MM.1S (cell line): ENCODE results near the gene AGER.

ENCODE experiments used
- DNase-seq: peaks from one replicate; pipeline ENCODE4 v3.0.0-alpha.2; 2015
- H2AFZ ChIP-seq: fragments of 300-600 bp; sonication (generic); 2 replicates; pipeline ENCODE4 v1.6.0; 2016; ENCODE audit warnings: antibody characterized with exemption, low read length
- H3F3A ChIP-seq: fragments of 300-600 bp; sonication (generic); 2 replicates; pipeline ENCODE4 v1.6.1; 2016; ENCODE audit warnings: mild to moderate bottlenecking, antibody characterized with exemption, low read length, moderate library complexity, mixed read lengths; ENCODE audit not compliant: insufficient read depth
- H3K27ac ChIP-seq: fragments of 300-600 bp; sonication (generic); 2 replicates; pipeline ENCODE4 v1.5.1; 2016; ENCODE audit warnings: mild to moderate bottlenecking, low read length
- H3K27me3 ChIP-seq: fragments of 300-600 bp; sonication (generic); replicated peaks from 2 replicates; pipeline ENCODE4 v1.6.0; 2016; ENCODE audit warnings: low read length; ENCODE audit not compliant: insufficient read depth
- H3K36me3 ChIP-seq: fragments of 300-600 bp; sonication (generic); replicated peaks from 2 replicates; pipeline ENCODE4 v1.6.1; 2016; ENCODE audit warnings: mild to moderate bottlenecking, low read length, mixed read lengths; ENCODE audit not compliant: insufficient read depth
- H3K4me1 ChIP-seq: fragments of 300-600 bp; sonication (generic); 2 replicates; pipeline ENCODE4 v1.6.1; 2016; ENCODE audit warnings: low read length, mixed read lengths
- H3K4me2 ChIP-seq: fragments of 300-600 bp; sonication (generic); 2 replicates; pipeline ENCODE4 v1.6.0; 2016; ENCODE audit warnings: low read depth, low read length
- H3K4me3 ChIP-seq: fragments of 300-600 bp; sonication (generic); 2 replicates; pipeline ENCODE4 v1.5.1; 2016; ENCODE audit warnings: low read length, mixed read lengths
- H3K79me2 ChIP-seq: fragments of 300-600 bp; sonication (generic); 2 replicates; pipeline ENCODE4 v1.6.1; 2016; ENCODE audit warnings: mixed run types, low read length, mixed read lengths
- H3K9ac ChIP-seq: fragments of 300-600 bp; sonication (generic); 2 replicates; pipeline ENCODE4 v1.6.1; 2016; ENCODE audit warnings: low read length, mixed read lengths
- H3K9me2 ChIP-seq: fragments of 300-600 bp; sonication (generic); replicated peaks from 2 replicates; pipeline ENCODE4 v1.6.1; 2016; ENCODE audit warnings: mild to moderate bottlenecking, low read length, mixed read lengths; ENCODE audit not compliant: insufficient read depth
- H3K9me3 ChIP-seq: fragments of 300-600 bp; sonication (generic); replicated peaks from 2 replicates; pipeline ENCODE4 v1.6.1; 2016; ENCODE audit warnings: mild to moderate bottlenecking, low read length, mixed read lengths; ENCODE audit not compliant: insufficient read depth
- H4K20me1 ChIP-seq: fragments of 300-600 bp; sonication (generic); 2 replicates; pipeline ENCODE4 v1.6.1; 2016; ENCODE audit warnings: mild to moderate bottlenecking, low read length, moderate library complexity, mixed read lengths; ENCODE audit not compliant: insufficient read depth
- EZH2 ChIP-seq: fragments of 300-600 bp; sonication (generic); optimal IDR thresholded peaks from 2 replicates; pipeline ENCODE3; 2017; ENCODE audit warnings: low read depth, mild to moderate bottlenecking, antibody characterized with exemption, low read length, mixed read lengths
- EZH2phosphoT487 ChIP-seq: fragments of 300-600 bp; sonication (generic); IDR thresholded peaks from 2 replicates; pipeline ENCODE4 v1.6.1; 2018; ENCODE audit warnings: antibody characterized with exemption, low read length
- TF ChIP-seq, protein P1 (sequence below): fragments of 300-600 bp; sonication (generic); IDR thresholded peaks from 2 replicates; pipeline ENCODE4 v1.5.1; 2016; ENCODE audit warnings: antibody characterized with exemption, low read length, mixed read lengths

AGER gene

GRCh38 chr6:32167154-32167760 lies 16.8 kb downstream of the AGER start:
- H3K9me2 ChIP-seq, result no peaks in the 10 kb centered on the region
- no peak overlapping the region for H2AFZ ChIP-seq
- no peaks in the 10 kb centered on the region for H3K4me1 ChIP-seq
- DNase-seq, result no peak
- no peak overlapping the region for H3K4me3 ChIP-seq
- no peaks in the 10 kb centered on the region for H3F3A ChIP-seq
- no peaks in the 10 kb centered on the region for H3K27me3 ChIP-seq
- H3K27ac ChIP-seq, result no peak overlapping the region
- no peaks in the 10 kb centered on the region for H3K9me3 ChIP-seq
- no peaks in the 10 kb centered on the region for H3K79me2 ChIP-seq
- no peaks in the 10 kb centered on the region for H4K20me1 ChIP-seq
- no peaks in the 10 kb centered on the region for H3K36me3 ChIP-seq
- no peak overlapping the region for H3K4me2 ChIP-seq
- H3K9ac ChIP-seq, result no peak overlapping the region
- no peak for TF ChIP-seq EZH2
- no peak for TF ChIP-seq EZH2phosphoT487
- TF ChIP-seq, protein P1, sequence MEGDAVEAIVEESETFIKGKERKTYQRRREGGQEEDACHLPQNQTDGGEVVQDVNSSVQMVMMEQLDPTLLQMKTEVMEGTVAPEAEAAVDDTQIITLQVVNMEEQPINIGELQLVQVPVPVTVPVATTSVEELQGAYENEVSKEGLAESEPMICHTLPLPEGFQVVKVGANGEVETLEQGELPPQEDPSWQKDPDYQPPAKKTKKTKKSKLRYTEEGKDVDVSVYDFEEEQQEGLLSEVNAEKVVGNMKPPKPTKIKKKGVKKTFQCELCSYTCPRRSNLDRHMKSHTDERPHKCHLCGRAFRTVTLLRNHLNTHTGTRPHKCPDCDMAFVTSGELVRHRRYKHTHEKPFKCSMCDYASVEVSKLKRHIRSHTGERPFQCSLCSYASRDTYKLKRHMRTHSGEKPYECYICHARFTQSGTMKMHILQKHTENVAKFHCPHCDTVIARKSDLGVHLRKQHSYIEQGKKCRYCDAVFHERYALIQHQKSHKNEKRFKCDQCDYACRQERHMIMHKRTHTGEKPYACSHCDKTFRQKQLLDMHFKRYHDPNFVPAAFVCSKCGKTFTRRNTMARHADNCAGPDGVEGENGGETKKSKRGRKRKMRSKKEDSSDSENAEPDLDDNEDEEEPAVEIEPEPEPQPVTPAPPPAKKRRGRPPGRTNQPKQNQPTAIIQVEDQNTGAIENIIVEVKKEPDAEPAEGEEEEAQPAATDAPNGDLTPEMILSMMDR, result no peak

GRCh38 chr6:32166411-32167061 lies 17.5 kb downstream of the AGER start:
- Histone ChIP-seq H3K9ac (no peak overlapping the region), H3K4me1 (no peaks in the 10 kb centered on the region), H3K27me3 (no peaks in the 10 kb centered on the region), H3K27ac (no peak overlapping the region), H3K9me3 (no peaks in the 10 kb centered on the region), H3K9me2 (no peaks in the 10 kb centered on the region), H4K20me1 (no peaks in the 10 kb centered on the region), H3F3A (no peaks in the 10 kb centered on the region), H3K4me2 (no peak overlapping the region), H3K79me2 (no peaks in the 10 kb centered on the region), H3K36me3 (no peaks in the 10 kb centered on the region), H3K4me3 (no peak overlapping the region), H2AFZ (no peak overlapping the region)
- no peak for TF ChIP-seq EZH2
- TF ChIP-seq, protein P1, result no peak
- no peak for TF ChIP-seq EZH2phosphoT487
- no peak for DNase-seq

DNA sequence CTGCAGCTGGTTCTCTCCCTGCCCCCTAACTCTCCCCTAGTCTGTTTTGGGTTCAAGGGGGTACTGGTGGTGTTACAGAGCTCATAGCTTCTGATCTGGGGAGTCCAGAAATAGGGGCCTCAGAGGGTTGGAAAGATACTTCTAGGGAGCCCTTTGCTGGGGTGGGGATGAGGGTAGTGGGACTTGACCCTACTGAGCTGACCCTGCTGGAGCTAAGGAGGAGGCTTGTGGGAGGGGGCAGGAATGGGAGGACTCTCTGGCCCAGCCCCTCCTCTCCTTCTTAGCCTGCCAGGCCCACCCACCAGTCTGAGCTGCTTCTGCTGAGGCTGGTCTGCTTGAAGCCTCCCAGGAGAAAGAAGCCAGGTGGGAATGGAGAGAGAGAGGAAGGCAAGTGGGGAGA lies 19.8 kb downstream of the AGER start, which contains the start of gene EGFL8:
EGFL8 (plus strand) TSS at position 301 of the 400 bp plus-strand sequence. CDS start 1,571 bp downstream, outside the sequence.
- no peak within 1 kb of the TSS for H3K9ac ChIP-seq
- no peak within 1 kb of the TSS for H3K4me2 ChIP-seq
- H3K9me2 ChIP-seq, result no peaks in the 10 kb centered on the region
- no peaks in the 10 kb centered on the region for H3F3A ChIP-seq
- H3K4me3 ChIP-seq, result no peak within 1 kb of the TSS
- no peaks in the 10 kb centered on the region for H3K79me2 ChIP-seq
- H3K27ac ChIP-seq, result no peak within 1 kb of the TSS
- no peaks in the 10 kb centered on the region for H3K4me1 ChIP-seq
- TF ChIP-seq EZH2phosphoT487, result no peak
- TF ChIP-seq EZH2, result no peak
- TF ChIP-seq, protein P1, result no peak
- H3K27me3 ChIP-seq, result no peaks in the 10 kb centered on the region
- no peaks in the 10 kb centered on the region for H3K36me3 ChIP-seq
- no peak within 1 kb of the TSS for H2AFZ ChIP-seq
- H4K20me1 ChIP-seq, result no peaks in the 10 kb centered on the region
- no peaks in the 10 kb centered on the region for H3K9me3 ChIP-seq
- no peak for DNase-seq
